Measurements from ENCODE around the gene SCARB1. TPM values are rescaled to one million over a fixed set of nuclear protein-coding genes. Genes with fewer than 3 reads are reported as not detected.

Gene SCARB1
- total RNA-seq, 4 donors from 2014 or later: 33.7 to 252 (median 43.6) TPM

- intact Hi-C loops (cut with DNase I; ENCODE audit: low total_unique reads): no loop called here
- Histone ChIP-seq H3K4me1 (peaks cover 20 to 27% (median 24%) of the 10 kb centered on the region in 4 donors), H3K27me3 (no peaks in the 10 kb centered on the region), H3K27ac (peak overlapping the region; percentile 79 to 90 (median 82)), H3K36me3 (no peaks in the 10 kb centered on the region), H3K9me3 (no peaks in the 10 kb centered on the region), H3K4me3 (peak overlapping the region in 1 of 4 donors; percentile 1)
- TF ChIP-seq POLR2A (IDR thresholded peaks at IDR 0.05) (no peak), CTCF (IDR thresholded peaks at IDR 0.05) (no peak), POLR2AphosphoS5 (IDR thresholded peaks at IDR 0.05) (peak; percentile 81 to 83 (median 82)), EP300 (IDR thresholded peaks at IDR 0.05; ENCODE audit: low read depth) (peak; percentile 54)
- in situ Hi-C loops (cut with MboI; ENCODE audit: low pct_ligation_motif_present in 1 of 4, low pct_unique_long_range_greater_than_20kb in 1 of 4, low sequenced_read_pairs in 3 of 4): no loop called here
- WGBS, 2 donors (ENCODE audit: low coverage in 1 of 2): 10 to 28% methylated on average over 2 to 25 of the region's 25 CpGs
- peak; percentile 87 for DNase-seq
Observed at GRCh38 chr12:124745891-124746570, 117.6 kb downstream of the SCARB1 start.

GRCh38 chr12:124745465-124745890 is 118.2 kb downstream of the SCARB1 start:
- H3K36me3 ChIP-seq: no peaks in the 10 kb centered on the region
- TF ChIP-seq CTCF (IDR thresholded peaks at IDR 0.05) (no peak), EP300 (IDR thresholded peaks at IDR 0.05; ENCODE audit: low read depth) (no peak), POLR2AphosphoS5 (IDR thresholded peaks at IDR 0.05) (no peak), POLR2A (IDR thresholded peaks at IDR 0.05) (no peak)
- peaks cover 25 to 32% (median 28%) of the 10 kb centered on the region in 4 donors for H3K4me1 ChIP-seq
- no peaks in the 10 kb centered on the region for H3K27me3 ChIP-seq
- intact Hi-C loops (cut with DNase I; ENCODE audit: low total_unique reads) (no loop called here), in situ Hi-C loops (cut with MboI; ENCODE audit: low pct_ligation_motif_present in 1 of 4, low pct_unique_long_range_greater_than_20kb in 1 of 4, low sequenced_read_pairs in 3 of 4) (no loop called here)
- DNase-seq: no peak
- peak overlapping the region; percentile 79 to 90 (median 82) for H3K27ac ChIP-seq
- H3K4me3 ChIP-seq: peak overlapping the region in 1 of 4 donors; percentile 1
- no peaks in the 10 kb centered on the region for H3K9me3 ChIP-seq
- WGBS, 2 donors (ENCODE audit: low coverage in 1 of 2): 6 to 38% methylated on average over 2 to 5 of the region's 5 CpGs

GRCh38 chr12:124744659-124745464 is 118.8 kb downstream of the SCARB1 start:
- intact Hi-C loops (cut with DNase I; ENCODE audit: low total_unique reads): no loop called here
- no peak for DNase-seq
- Histone ChIP-seq H3K9me3 (no peaks in the 10 kb centered on the region), H3K27ac (peak overlapping the region; percentile 79 to 90 (median 82)), H3K27me3 (no peaks in the 10 kb centered on the region), H3K36me3 (no peaks in the 10 kb centered on the region), H3K4me1 (peaks cover 25 to 35% (median 29%) of the 10 kb centered on the region in 4 donors), H3K4me3 (no peak overlapping the region)
- in situ Hi-C loops (cut with MboI; ENCODE audit: low pct_ligation_motif_present in 1 of 4, low pct_unique_long_range_greater_than_20kb in 1 of 4, low sequenced_read_pairs in 3 of 4): no loop called here
- WGBS, 2 donors (ENCODE audit: low coverage in 1 of 2): 84% methylated on average over 15 of the region's 15 CpGs; no CpG with 5 or more reads in 1 of the 2 donors
- TF ChIP-seq POLR2A (IDR thresholded peaks at IDR 0.05): no peak
- no peak for TF ChIP-seq CTCF (IDR thresholded peaks at IDR 0.05)
- no peak for TF ChIP-seq EP300 (IDR thresholded peaks at IDR 0.05; ENCODE audit: low read depth)
- TF ChIP-seq POLR2AphosphoS5 (IDR thresholded peaks at IDR 0.05): no peak

- no peaks in the 10 kb centered on the region for H3K9me3 ChIP-seq
- TF ChIP-seq CTCF (IDR thresholded peaks at IDR 0.05) (no peak), EP300 (IDR thresholded peaks at IDR 0.05; ENCODE audit: low read depth) (no peak)
- in situ Hi-C loops (cut with MboI; ENCODE audit: low pct_ligation_motif_present in 1 of 4, low pct_unique_long_range_greater_than_20kb in 1 of 4, low sequenced_read_pairs in 3 of 4) (no loop called here), intact Hi-C loops (cut with DNase I; ENCODE audit: low total_unique reads) (no loop called here)
- H3K4me1 ChIP-seq: peaks cover 25 to 35% (median 29%) of the 10 kb centered on the region in 4 donors
- DNase-seq: no peak
- H3K27ac ChIP-seq: peak overlapping the region; percentile 79 to 90 (median 82)
- WGBS, 2 donors (ENCODE audit: low coverage in 1 of 2): 91 to 95% methylated on average over 4 to 7 of the region's 7 CpGs
- H3K4me3 ChIP-seq: no peak overlapping the region
- no peaks in the 10 kb centered on the region for H3K36me3 ChIP-seq
- H3K27me3 ChIP-seq: no peaks in the 10 kb centered on the region
Observed at GRCh38 chr12:124744273-124744640, 119.4 kb downstream of the SCARB1 start.
